A549 (cell line): ENCODE results near the gene ABCB1. TPM values are rescaled to one million over a fixed set of nuclear protein-coding genes. Genes with fewer than 3 reads are reported as not detected.

ENCODE experiments used
- ATAC-seq, 2 experiments: fragments of 200-7000 bp in 1 of 2; fragments of >200 bp in 1 of 2; cut with Nextera tagmentation in 1 of 2; cut with Tn5 transposase in 1 of 2; 3 replicates each; pipeline versions ENCODE4 v1.8.0 to v1.9.1; 2018 to 2020; ENCODE audit warnings: mild to moderate bottlenecking in 1 of 2, moderate library complexity in 1 of 2
- CTCF ChIA-PET: fragments of 300-600 bp; sonication (Branson Sonifier 250); formaldehyde crosslinking; extraction: SDS; loops from one replicate; lab custom pipeline; 2021; ENCODE audit warnings: antibody characterized with exemption, inconsistent platforms; lab: Yijun Ruan, JAX
- POLR2A ChIA-PET: fragments of 350-600 bp; formaldehyde crosslinking; extraction: SDS; loops from one replicate; lab custom pipeline; 2021; ENCODE audit warnings: antibody characterized with exemption, inconsistent platforms; lab: Yijun Ruan, JAX
- DNase-seq, 2 experiments: peaks; one replicate each; pipeline versions ENCODE4 v3.0.0 to v3.0.0-alpha.2; 2011 to 2016; ENCODE audit warnings: low read depth in 1 of 2, low spot score in 1 of 2
- FAIRE-seq: peaks from 2 replicates; lab custom pipeline; 2011; peaks lifted over from hg19 to GRCh38; lab: Jason Lieb, UNC
- H3K27ac ChIP-seq, 2 experiments: fragments of >200 bp; sonication (Bioruptor Twin); formaldehyde crosslinking; 3 replicates each; pipeline ENCODE4 v1.5.1; 2016 to 2017
- H3K4me1 ChIP-seq: fragments of >200 bp; sonication (Bioruptor Twin); formaldehyde crosslinking; 3 replicates; pipeline ENCODE4 v1.6.1; 2016
- H3K4me2 ChIP-seq: fragments of >200 bp; sonication (Bioruptor Twin); formaldehyde crosslinking; 3 replicates; pipeline ENCODE4 v1.6.1; 2016
- H3K4me3 ChIP-seq: fragments of >200 bp; sonication (Bioruptor Twin); formaldehyde crosslinking; 3 replicates; pipeline ENCODE4 v1.5.1; 2016
- H3K9me3 ChIP-seq: fragments of >200 bp; sonication (Bioruptor Twin); formaldehyde crosslinking; 3 replicates; pipeline ENCODE4 v1.6.1; 2016
- BHLHE40 ChIP-seq: IDR thresholded peaks from 2 replicates; pipeline ENCODE4 v1.6.1; 2012; ENCODE audit warnings: low read depth, low read length, inconsistent platforms
- CBX2 ChIP-seq: fragments of 200-600 bp; sonication (generic); IDR thresholded peaks from 2 replicates; pipeline ENCODE4 v1.6.1; 2016; ENCODE audit warnings: low read depth, mild to moderate bottlenecking, borderline replicate concordance
- CBX8 ChIP-seq: fragments of 200-600 bp; sonication (generic); IDR thresholded peaks from 2 replicates; pipeline ENCODE4 v1.6.1; 2016
- CTCF ChIP-seq: fragments of >200 bp; sonication (Bioruptor Twin); formaldehyde crosslinking; IDR thresholded peaks from 3 replicates; pipeline ENCODE4 v1.5.1; 2016
- E2F6 ChIP-seq: IDR thresholded peaks from 2 replicates; pipeline ENCODE4 v1.6.1; 2012; ENCODE audit warnings: low read depth, borderline replicate concordance
- EP300 ChIP-seq, 2 experiments: fragments of >200 bp; sonication (Bioruptor Twin); formaldehyde crosslinking; IDR thresholded peaks; 2 replicates in 1 of 2; 3 replicates in 1 of 2; pipeline ENCODE4 v1.6.1; 2016 to 2017
- ESRRA ChIP-seq: fragments of 150-350 bp; IDR thresholded peaks from 2 replicates; pipeline ENCODE4 v1.6.1; 2014; ENCODE audit warnings: mild to moderate bottlenecking, low read length, borderline replicate concordance
- FOSB ChIP-seq: fragments of 250-450 bp; sonication (Bioruptor Pico); IDR thresholded peaks from 2 replicates; pipeline ENCODE4 v1.5.0; 2020; ENCODE audit warnings: mild to moderate bottlenecking, moderate library complexity
- GATA3 ChIP-seq: IDR thresholded peaks from 2 replicates; pipeline ENCODE4 v1.6.1; 2012; ENCODE audit warnings: borderline replicate concordance
- HDAC2 ChIP-seq: fragments of 200-600 bp; sonication (generic); IDR thresholded peaks from 2 replicates; pipeline ENCODE4 v1.6.1; 2016
- HES2 ChIP-seq: fragments of >200 bp; sonication (Bioruptor Twin); formaldehyde crosslinking; IDR thresholded peaks from 2 replicates; pipeline ENCODE4 v1.6.1; 2016
- HEYL ChIP-seq: fragments of 250-450 bp; sonication (Bioruptor Pico); IDR thresholded peaks from 2 replicates; pipeline ENCODE4 v1.8.0; 2021; ENCODE audit warnings: mild to moderate bottlenecking, moderate library complexity
- HOXB13 ChIP-seq: fragments of 250-450 bp; sonication (Bioruptor Pico); IDR thresholded peaks from 2 replicates; pipeline ENCODE4 v1.5.0; 2020; ENCODE audit warnings: low read depth, mild to moderate bottlenecking, moderate library complexity
- JUN ChIP-seq, 2 experiments: fragments of >200 bp; sonication (Bioruptor Twin); formaldehyde crosslinking; IDR thresholded peaks; 2 replicates in 1 of 2; 3 replicates in 1 of 2; pipeline ENCODE4 v1.6.1; 2016 to 2017
- JUNB ChIP-seq: fragments of >200 bp; sonication (Bioruptor Twin); formaldehyde crosslinking; IDR thresholded peaks from 2 replicates; pipeline ENCODE4 v1.6.1; 2016
- KDM1A ChIP-seq: fragments of 200-600 bp; sonication (generic); IDR thresholded peaks from 2 replicates; pipeline ENCODE4 v1.6.1; 2016; ENCODE audit warnings: low read depth, mild to moderate bottlenecking
- KDM5A ChIP-seq: fragments of 200-600 bp; sonication (generic); IDR thresholded peaks from 2 replicates; pipeline ENCODE4 v1.6.1; 2016; ENCODE audit warnings: antibody characterized with exemption, mild to moderate bottlenecking
- MAX ChIP-seq: IDR thresholded peaks from 2 replicates; pipeline ENCODE4 v1.6.1; 2012
- MYC ChIP-seq: IDR thresholded peaks from 2 replicates; pipeline ENCODE4 v1.6.1; 2012; ENCODE audit warnings: mild to moderate bottlenecking, inconsistent platforms, low read length, improper control_type of control experiment, borderline replicate concordance
- NFE2L2 ChIP-seq: fragments of 150-350 bp; conservative IDR thresholded peaks from 2 replicates; pipeline ENCODE4 v1.6.1; 2014; ENCODE audit warnings: low read length
- PBX3 ChIP-seq: IDR thresholded peaks from 2 replicates; pipeline ENCODE4 v1.6.1; 2012
- PHF8 ChIP-seq: fragments of 200-600 bp; sonication (generic); IDR thresholded peaks from 2 replicates; pipeline ENCODE4 v1.6.1; 2016; ENCODE audit warnings: low read depth, mild to moderate bottlenecking, antibody characterized with exemption, moderate library complexity, borderline replicate concordance
- POLR2A ChIP-seq: IDR thresholded peaks from 2 replicates; pipeline ENCODE4 v1.6.1; 2012; ENCODE audit warnings: mild to moderate bottlenecking, low read length
- POLR2AphosphoS2 ChIP-seq: conservative IDR thresholded peaks from 2 replicates; pipeline ENCODE4 v1.6.1; 2012; ENCODE audit warnings: low read length, improper control_type of control experiment, inconsistent platforms
- RARB ChIP-seq: fragments of 250-450 bp; sonication (Bioruptor Pico); IDR thresholded peaks from 2 replicates; pipeline ENCODE4 v1.8.0; 2021; ENCODE audit warnings: mild to moderate bottlenecking, moderate library complexity
- ZC3H11A ChIP-seq: fragments of 450-650 bp; IDR thresholded peaks from 2 replicates; pipeline ENCODE4 v1.6.1; 2014; ENCODE audit warnings: antibody characterized with exemption, mild to moderate bottlenecking
- ZFP36 ChIP-seq: fragments of 450-650 bp; IDR thresholded peaks from 2 replicates; pipeline ENCODE4 v1.6.1; 2014; ENCODE audit warnings: borderline replicate concordance; ENCODE audit not compliant: partially characterized antibody
- ZNF302 ChIP-seq: fragments of 250-450 bp; sonication (Bioruptor Pico); IDR thresholded peaks from 2 replicates; pipeline ENCODE4 v1.9.0; 2021; ENCODE audit warnings: inconsistent platforms, mild to moderate bottlenecking, moderate library complexity
- WGBS: methylation state at CpG from one replicate; pipeline ENCODE4 v1.1.6; 2017; ENCODE audit errors: missing lambda C conversion rate; 5-methylcytosine and 5-hydroxymethylcytosine counted together
- polyA plus RNA-seq, 4 experiments: library from polyadenylated mRNA; depleted of rRNA in 3 of 4; stranded (reverse); fragments of >200 nt; fragmentation: RNase III in 1 of 4; extraction: RNeasy Plus Mini Kit Qiagen cat#74134 plus additional on column Dnase treatment in 1 of 4; gene quantifications; 2 replicates in 3 of 4; 3 replicates in 1 of 4; pipeline ENCODE4 v1.2.3, GENCODE V29; 2011 to 2017

ABCB1 gene
- polyA plus RNA-seq, 2 of the 4 experiments (the other 2 are of a cell fraction) = 0.05 TPM; not detected in 1

- ATAC-seq = no peak
- H3K4me2 ChIP-seq = no peak overlapping the region
- no peak for FAIRE-seq
- WGBS = 30% methylated on average over 3 of the region's 3 CpGs
- ChIA-PET POLR2A (no interaction called here), CTCF (no interaction called here)
- TF ChIP-seq ZFP36 (no peak), HES2 (no peak), CTCF (no peak), POLR2A (no peak), NFE2L2 (no peak), MYC (no peak), E2F6 (no peak)
- TF ChIP-seq, all 56 proteins: peak for 0
- H3K9me3 ChIP-seq = no peaks in the 10 kb centered on the region
- no peaks in the 10 kb centered on the region for H3K4me1 ChIP-seq
- H3K4me3 ChIP-seq = no peak overlapping the region
- DNase-seq = no peak
- H3K27ac ChIP-seq = no peak overlapping the region
These were observed 19.0 kb downstream of the ABCB1 start for GRCh38 chr7:87581723-87582122.

GRCh38 chr7:87580636-87581035, 20.0 kb downstream of the ABCB1 start:
- WGBS = 14% methylated on average over 1 of the region's 1 CpG
- POLR2A ChIA-PET = no interaction called here
- DNase-seq = no peak

GRCh38 chr7:87575521-87575920, 25.2 kb downstream of the ABCB1 start:
- Histone ChIP-seq H3K27ac (no peak overlapping the region), H3K9me3 (no peaks in the 10 kb centered on the region), H3K4me1 (no peaks in the 10 kb centered on the region), H3K4me2 (no peak overlapping the region), H3K4me3 (no peak overlapping the region)
- CTCF ChIA-PET = no interaction called here
- POLR2A ChIA-PET = no interaction called here
- ATAC-seq (no peak), FAIRE-seq (no peak), DNase-seq (no peak)
- WGBS = 48% methylated on average over 2 of the region's 2 CpGs
- TF ChIP-seq HES2 (no peak), ZNF302 (CRISPR knock-in tag) (no peak), EP300 (IDR thresholded peaks at IDR 0.05) (no peak), KDM1A (no peak), RARB (no peak), HEYL (CRISPR knock-in tag) (no peak), JUNB (no peak), POLR2AphosphoS2 (no peak), PHF8 (no peak), JUN (IDR thresholded peaks at IDR 0.05) (no peak), ESRRA (no peak), ZC3H11A (no peak), CBX2 (no peak), PBX3 (no peak), BHLHE40 (no peak), HOXB13 (CRISPR knock-in tag) (no peak), FOSB (CRISPR knock-in tag) (no peak), CBX8 (no peak), KDM5A (no peak)

More at GRCh38 chr7:87580636-87581035, 20.0 kb downstream of the ABCB1 start:
- H3K4me2 ChIP-seq = no peak overlapping the region
- FAIRE-seq (no peak), ATAC-seq (no peak)
- no peaks in the 10 kb centered on the region for H3K4me1 ChIP-seq
- CTCF ChIA-PET = no interaction called here
- no peak overlapping the region for H3K27ac ChIP-seq
- no peaks in the 10 kb centered on the region for H3K9me3 ChIP-seq
- H3K4me3 ChIP-seq = no peak overlapping the region
- no peak for TF ChIP-seq ESRRA
- no peak for TF ChIP-seq MAX
- no peak for TF ChIP-seq E2F6
- no peak for TF ChIP-seq JUNB
- TF ChIP-seq PHF8 = no peak
- no peak for TF ChIP-seq HOXB13 (CRISPR knock-in tag)
- TF ChIP-seq HDAC2 = no peak
- no peak for TF ChIP-seq GATA3
- no peak for TF ChIP-seq NFE2L2
